Thoracic aorta (tissue), 2 donors: ENCODE measurements around the gene EVA1A. TPM values are rescaled to one million over a fixed set of nuclear protein-coding genes. Genes with fewer than 3 reads are reported as not detected.
"Not testable (repeated sequence)": the region's sequence is repeated elsewhere in the genome, so short reads cannot be mapped to it uniquely, and the experiment has no call there.

Experiments
- ATAC-seq: fragments of 150-250 bp; one replicate; pipeline ENCODE4 v1.8.0; 2017; ENCODE audit warnings: low read depth; ENCODE audit not compliant: insufficient number of reproducible peaks, low FRiP score
- DNase-seq: peaks from one replicate; pipeline ENCODE4 v3.0.0-alpha.2; 2020; ENCODE audit warnings: low spot score
- H3K27ac ChIP-seq, 2 donors: fragments of 200-600 bp; sonication (generic); 1 replicate in 1 of 2; 2 replicates in 1 of 2; pipeline ENCODE4 v1.5.1; 2016; ENCODE audit warnings: mild to moderate bottlenecking in 2 of 2, moderate library complexity in 2 of 2
- H3K27me3 ChIP-seq: fragments of 200-600 bp; sonication (generic); replicated peaks from 2 replicates; pipeline ENCODE4 v1.6.0; 2016; ENCODE audit warnings: mild to moderate bottlenecking; ENCODE audit not compliant: insufficient read depth
- H3K36me3 ChIP-seq: fragments of 200-600 bp; sonication (generic); one replicate; pipeline ENCODE4 v1.5.1; 2016
- H3K4me1 ChIP-seq, 2 donors: fragments of 200-600 bp; sonication (generic); 1 replicate in 1 of 2; 2 replicates in 1 of 2; pipeline versions ENCODE4 v1.5.1 to v1.6.0; 2016; ENCODE audit warnings: low read depth in 2 of 2, mild to moderate bottlenecking in 1 of 2; ENCODE audit not compliant: control insufficient read depth in 1 of 2
- H3K4me3 ChIP-seq: fragments of 200-600 bp; sonication (generic); 2 replicates; pipeline ENCODE4 v1.5.1; 2016; ENCODE audit warnings: mild to moderate bottlenecking
- H3K9me3 ChIP-seq: fragments of 200-600 bp; sonication (generic); 2 replicates; pipeline ENCODE4 v1.5.1; 2016
- CTCF ChIP-seq: fragments of 200-600 bp; sonication (generic); IDR thresholded peaks from one replicate; pipeline ENCODE4 v1.5.1; 2019; ENCODE audit warnings: antibody characterized with exemption
- total RNA-seq, 2 donors: library from RNA; depleted of rRNA; stranded (reverse); fragments of >200 nt; gene quantifications; one replicate each; pipeline versions ENCODE4 v1.1.0 to v1.2.3, GENCODE V29; 2016

Gene EVA1A
- total RNA-seq, 2 donors from 2014 or later: 1.1 TPM; not detected in 1

- H3K4me3 ChIP-seq: no peak overlapping the region
- no peak for DNase-seq
- no peak for TF ChIP-seq CTCF
- H3K27me3 ChIP-seq: no peaks in the 10 kb centered on the region
- ATAC-seq: no peak
- no peaks in the 10 kb centered on the region for H3K9me3 ChIP-seq
- no peaks in the 10 kb centered on the region for H3K36me3 ChIP-seq
- H3K4me1 ChIP-seq: no peaks in the 10 kb centered on the region
- H3K27ac ChIP-seq: no peak overlapping the region
These were observed 79.5 kb downstream of the EVA1A start for GRCh38 chr2:75480971-75481836.

- H3K9me3 ChIP-seq, ATAC-seq, H3K27ac ChIP-seq, H3K4me1 ChIP-seq, DNase-seq, H3K4me3 ChIP-seq, H3K36me3 ChIP-seq, H3K27me3 ChIP-seq: not testable (repeated sequence)
These were observed 83.0 kb downstream of the EVA1A start for GRCh38 chr2:75477696-75478095.

GRCh38 chr2:75476761-75477160 is 84.0 kb downstream of the EVA1A start:
- ATAC-seq (no peak), DNase-seq (no peak)
- H3K9me3 ChIP-seq: no peaks in the 10 kb centered on the region
- no peaks in the 10 kb centered on the region for H3K36me3 ChIP-seq
- no peak overlapping the region for H3K27ac ChIP-seq
- no peak for TF ChIP-seq CTCF
- H3K27me3 ChIP-seq: no peaks in the 10 kb centered on the region
- H3K4me3 ChIP-seq: no peak overlapping the region
- H3K4me1 ChIP-seq: no peaks in the 10 kb centered on the region

GRCh38 chr2:75475976-75476375 is 84.8 kb downstream of the EVA1A start:
- DNase-seq (no peak), ATAC-seq (no peak)
- no peaks in the 10 kb centered on the region for H3K36me3 ChIP-seq
- no peak for TF ChIP-seq CTCF
- H3K27me3 ChIP-seq: no peaks in the 10 kb centered on the region
- H3K4me1 ChIP-seq: no peaks in the 10 kb centered on the region
- H3K9me3 ChIP-seq: no peaks in the 10 kb centered on the region
- H3K27ac ChIP-seq: no peak overlapping the region
- no peak overlapping the region for H3K4me3 ChIP-seq

GRCh38 chr2:75475049-75475448 is 85.7 kb downstream of the EVA1A start:
- H3K4me3 ChIP-seq: no peak overlapping the region
- no peaks in the 10 kb centered on the region for H3K9me3 ChIP-seq
- no peak overlapping the region for H3K27ac ChIP-seq
- H3K27me3 ChIP-seq: no peaks in the 10 kb centered on the region
- ATAC-seq (no peak), DNase-seq (no peak)
- no peaks in the 10 kb centered on the region for H3K4me1 ChIP-seq
- no peaks in the 10 kb centered on the region for H3K36me3 ChIP-seq
- no peak for TF ChIP-seq CTCF
